HG03565 (cell line): Measurements from ENCODE around the gene POLR2J.
"Not testable (repeated sequence)": the region's sequence is repeated elsewhere in the genome, so short reads cannot be mapped to it uniquely, and the experiment has no call there.

ENCODE experiments used
- ATAC-seq: cut with Tn5 transposase; IDR thresholded peaks from one replicate; pipeline ENCODE4 v1.9.1; 2021; ENCODE audit warnings: mild to moderate bottlenecking, moderate library complexity; ENCODE audit not compliant: unreplicated experiment

Gene POLR2J

DNA sequence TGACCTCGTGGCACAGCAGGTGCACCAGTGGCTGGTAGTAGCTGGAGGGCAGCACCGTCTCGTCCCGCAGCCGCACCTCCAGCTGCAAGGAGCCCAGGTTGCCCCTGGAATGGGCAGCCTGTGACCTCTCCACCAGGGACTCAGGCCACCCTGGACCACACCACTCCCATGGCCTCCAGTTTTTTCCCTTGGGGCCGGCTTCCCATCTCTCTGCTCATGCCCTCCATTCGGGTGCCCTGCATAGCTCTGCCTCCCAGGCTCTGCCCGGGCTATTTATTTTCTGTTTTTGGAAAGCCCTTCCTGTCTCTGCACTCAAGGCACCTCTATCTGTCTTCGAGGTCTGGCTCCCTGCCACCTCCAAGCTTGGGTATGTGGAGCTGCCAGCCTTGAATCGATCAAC is 18.1 kb upstream of the POLR2J start:
- ATAC-seq: not testable (repeated sequence)

DNA sequence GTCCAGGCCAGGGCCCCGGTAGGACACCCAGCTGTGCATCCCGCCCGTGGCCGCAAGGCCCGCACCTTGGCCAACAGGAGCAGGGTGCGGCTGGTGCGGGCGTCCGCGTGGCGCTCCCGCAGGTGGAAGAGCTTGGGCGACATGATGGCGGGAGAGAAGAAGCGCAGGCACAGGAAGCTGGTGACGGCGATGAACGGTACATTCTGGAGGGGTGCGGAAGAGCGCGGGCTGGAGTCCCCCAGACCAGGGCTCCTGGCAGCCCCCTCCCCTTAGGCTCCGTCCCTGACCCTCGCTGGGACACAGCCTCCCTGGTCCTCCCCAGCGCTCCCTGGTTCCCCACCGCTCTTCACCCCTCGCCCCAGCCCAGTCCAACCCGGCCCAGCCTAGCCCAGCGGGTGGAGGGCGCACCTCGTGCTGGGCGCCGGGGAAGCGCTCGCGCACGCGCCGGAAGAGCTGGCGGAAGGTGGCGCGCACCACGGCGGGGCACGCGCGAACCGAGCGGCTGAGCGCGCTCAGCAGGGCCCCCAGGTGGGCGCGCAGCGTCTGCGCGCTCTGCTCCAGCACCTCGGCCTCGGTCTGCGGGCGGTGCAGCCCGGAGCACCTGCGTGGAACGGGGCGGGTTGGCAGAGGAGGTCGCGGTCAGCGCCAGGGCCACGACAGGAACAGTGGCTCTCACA is 15.9 kb upstream of the POLR2J start:
- peak; percentile 55 for ATAC-seq

DNA sequence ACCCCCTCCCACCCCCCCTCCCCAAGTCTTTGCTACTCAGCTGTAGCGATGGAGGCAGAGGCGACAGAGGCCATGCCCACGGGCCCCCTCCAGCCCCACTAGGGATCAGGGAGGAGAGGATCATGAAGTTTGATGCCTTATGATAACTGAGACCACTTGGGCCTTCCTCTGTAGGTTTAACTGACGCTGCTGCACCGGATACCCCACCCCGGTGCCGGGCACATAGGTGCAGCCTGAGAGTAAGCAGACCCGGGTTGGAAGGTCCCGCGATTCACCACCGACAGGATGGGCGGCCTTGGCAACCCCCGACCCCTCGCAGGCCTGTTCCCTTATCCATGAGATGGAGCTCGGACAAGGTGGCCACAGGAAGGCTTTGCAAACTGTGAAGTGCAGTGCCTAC is 15.3 kb upstream of the POLR2J start:
- not testable (repeated sequence) for ATAC-seq

DNA sequence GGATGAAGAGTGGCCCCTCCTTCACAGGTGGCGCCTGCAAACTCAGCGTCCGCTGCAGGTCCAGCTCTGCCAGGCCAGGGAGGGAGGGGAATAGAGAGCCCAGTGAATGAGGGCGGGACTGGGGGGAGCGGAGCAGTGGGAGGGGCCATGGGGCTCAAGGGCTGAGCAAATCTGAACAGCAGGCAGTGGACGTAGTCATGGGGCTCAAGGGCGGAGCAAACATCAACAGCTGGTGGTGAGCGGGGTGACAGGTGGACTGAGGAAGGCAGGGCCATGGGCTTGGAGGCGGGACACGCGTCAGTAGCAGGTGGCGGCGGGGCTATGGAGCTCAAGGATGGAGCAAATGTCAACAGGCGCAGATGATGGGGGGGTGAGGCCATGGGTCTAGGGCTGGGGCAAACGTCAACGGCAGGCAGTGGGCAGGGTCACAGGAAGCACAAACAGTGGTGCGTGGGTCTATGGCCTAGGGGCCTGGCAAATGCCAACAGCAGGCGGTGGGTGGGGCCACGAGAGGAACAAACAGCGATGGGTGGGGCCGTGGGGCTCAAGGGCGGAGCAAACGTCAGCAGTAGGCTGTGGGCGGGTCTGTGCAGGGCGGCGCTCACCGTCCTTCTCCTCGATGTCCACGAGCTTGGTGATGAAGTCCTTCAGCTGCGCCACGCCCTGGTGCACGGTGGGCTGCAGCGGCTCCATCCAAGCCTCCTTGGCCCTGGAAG is 14.7 kb upstream of the POLR2J start:
- not testable (repeated sequence) for ATAC-seq

DNA sequence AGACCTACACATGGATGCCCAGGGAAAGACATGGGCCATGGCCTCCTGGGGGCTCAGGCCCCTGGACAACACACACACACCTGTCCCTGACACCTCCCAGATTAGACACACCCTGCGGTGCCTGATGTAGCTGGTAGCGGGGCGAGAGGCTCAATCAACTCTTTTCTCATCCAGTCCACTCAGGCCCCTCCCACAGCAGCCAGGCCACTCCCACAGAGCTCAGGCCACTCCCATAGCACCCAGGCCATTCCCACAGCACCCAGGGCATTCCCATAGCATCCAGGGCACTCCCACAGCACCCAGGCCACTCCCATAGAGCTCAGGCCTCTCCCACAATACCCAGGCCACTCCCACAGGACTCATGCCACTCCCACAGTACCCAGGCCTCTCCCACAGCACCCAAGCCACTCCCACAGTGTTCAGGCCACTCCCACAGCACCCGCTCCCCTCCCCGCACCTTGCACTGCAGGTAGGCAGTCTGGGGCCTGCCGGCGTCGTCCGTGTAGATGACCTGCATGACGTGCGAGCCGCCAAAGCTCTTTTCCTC is 11.9 kb upstream of the POLR2J start:
- ATAC-seq: peak; percentile 38

DNA sequence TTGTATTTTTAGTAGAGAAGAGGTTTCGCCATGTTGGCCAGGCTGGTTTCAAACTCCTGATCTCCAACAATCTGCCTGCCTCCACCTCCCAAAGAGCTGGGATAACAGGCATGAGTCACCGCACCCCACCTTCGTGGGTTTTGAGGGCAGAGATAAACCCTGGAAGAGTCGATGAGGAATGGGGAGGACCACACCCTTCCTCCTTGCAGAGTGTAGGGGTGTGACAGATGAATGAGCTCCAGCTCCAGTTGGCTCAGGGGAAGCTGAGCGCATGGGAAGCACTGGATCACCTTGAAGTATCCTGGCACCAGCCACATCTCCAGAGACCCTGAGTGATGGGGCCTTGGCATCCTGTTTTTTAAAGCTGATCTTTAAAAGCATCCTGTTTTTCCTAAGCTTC is 5.6 kb upstream of the POLR2J start:
- not testable (repeated sequence) for ATAC-seq

DNA sequence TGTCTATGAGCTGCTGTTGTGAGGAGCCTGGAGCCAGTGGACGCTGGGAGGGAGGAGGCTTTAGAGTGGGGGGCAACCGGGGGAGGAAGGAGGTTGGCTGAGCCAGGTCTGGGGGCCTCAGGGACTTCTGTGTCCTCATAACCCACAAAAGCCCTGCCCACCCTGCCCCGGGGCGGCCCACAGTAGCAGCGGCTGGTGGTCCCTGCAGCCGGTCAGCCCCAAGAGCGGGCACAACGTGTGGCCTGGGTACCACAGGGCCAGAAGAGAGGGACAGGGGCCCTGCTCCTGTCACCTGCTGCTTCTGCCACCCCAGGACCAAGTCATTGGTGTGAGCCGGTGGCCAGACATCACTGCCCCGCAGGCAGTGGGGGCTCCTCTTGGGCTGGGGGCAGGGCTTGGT is 3.2 kb upstream of the POLR2J start:
- not testable (repeated sequence) for ATAC-seq

DNA sequence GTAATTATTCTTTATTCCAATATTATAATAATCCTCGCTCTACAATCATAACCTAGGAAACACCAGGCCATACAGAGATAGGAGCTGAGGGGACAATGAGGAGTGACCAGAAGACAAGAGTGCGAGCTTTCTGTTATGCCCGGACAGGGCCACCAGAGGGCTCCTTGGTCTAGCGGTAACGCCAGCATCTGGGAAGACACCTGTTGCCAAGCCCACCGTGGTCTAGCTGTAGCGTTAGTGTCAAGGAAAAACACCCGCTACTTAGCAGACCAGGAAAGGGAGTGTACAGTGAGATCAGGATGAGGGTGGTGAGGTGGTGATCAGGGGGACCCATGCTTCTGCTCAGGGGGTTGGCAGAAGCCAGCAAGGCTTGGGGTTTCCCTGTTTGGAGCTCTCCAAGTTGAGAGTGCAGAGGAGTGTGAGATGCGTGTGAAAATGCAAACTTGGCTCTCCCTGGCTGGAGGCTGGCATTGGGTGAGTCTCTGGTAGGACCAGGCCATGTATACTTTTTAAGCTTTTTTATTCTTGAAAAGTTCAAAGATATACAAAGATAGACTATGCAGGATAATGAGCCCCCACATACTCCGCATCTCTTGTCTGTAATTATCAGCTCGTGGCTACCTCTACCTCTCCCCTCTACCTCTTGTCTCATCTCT is 1.4 kb upstream of the POLR2J start:
- ATAC-seq: not testable (repeated sequence)

DNA sequence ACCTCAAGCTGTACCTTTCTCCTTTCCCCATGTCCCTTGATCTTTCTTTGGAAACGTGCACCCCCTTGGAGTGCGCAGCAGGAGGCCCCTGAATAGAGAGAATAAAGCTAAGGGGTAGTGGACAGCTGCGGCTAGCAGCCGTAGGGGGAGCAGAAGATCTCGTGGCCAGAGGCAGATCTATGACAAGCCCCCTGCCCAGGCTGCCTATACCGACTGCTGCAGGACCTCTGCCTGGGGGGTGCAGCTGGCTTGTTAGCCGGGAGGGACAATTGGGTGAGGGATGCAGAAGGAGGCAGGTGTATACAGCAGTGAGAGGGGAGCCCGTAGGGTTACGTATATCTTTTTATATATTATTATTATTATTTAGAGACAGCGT is 475 bp upstream of the POLR2J start:
- peak; percentile 18 for ATAC-seq

DNA sequence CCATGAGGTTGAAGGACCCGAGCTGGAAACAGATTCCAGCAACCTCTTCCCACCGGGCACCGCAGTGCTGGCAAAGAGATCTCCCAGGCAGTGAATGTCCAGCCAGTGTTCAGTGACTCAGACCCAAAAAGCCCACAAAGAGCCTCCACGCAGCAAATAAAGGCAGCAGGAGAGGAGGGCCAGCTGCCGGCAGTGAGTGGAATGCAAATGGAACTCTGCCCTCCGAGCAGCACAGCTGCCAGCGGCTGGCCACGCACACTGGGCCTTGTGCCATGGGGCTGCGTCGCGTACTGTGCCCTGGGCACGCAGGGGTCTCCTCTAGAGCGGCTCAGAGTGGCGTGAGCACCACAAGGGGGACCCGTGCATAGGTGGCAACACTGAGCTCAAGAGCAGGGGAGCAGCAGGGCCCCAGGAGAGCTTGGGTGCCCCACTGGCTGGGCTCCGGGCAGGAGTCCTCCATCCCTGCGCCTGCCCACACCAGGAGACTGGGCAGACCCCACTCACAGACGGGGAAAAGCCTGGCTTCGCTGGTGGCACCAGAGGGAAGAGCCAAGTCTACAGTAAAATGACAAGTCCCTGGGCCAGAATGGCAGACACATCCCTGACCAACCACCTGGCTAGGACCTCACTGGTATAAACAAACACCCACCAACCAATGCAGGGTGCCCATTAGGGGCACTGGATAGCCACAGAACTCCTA is 3.8 kb downstream of the POLR2J start:
- ATAC-seq: not testable (repeated sequence)

DNA sequence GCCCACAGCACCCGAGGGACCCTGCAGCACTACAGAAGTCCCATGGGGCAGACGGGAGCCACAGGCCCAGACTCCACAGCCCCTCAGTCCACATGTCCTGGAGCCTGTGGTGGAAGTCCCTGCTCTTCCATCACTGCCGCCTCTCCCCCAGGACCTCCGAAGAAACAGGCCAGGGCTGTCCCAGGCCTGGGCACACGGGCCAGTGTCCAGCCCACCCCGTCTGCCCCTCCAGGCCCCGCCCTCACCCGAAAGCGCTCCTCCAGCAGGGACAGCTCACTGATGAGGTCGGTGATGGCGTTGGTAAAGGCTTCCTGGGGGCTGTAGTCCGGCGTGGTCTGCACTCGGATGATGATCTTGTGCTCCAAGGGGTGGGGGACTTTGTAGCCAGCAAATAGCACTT is 4.6 kb downstream of the POLR2J start:
- ATAC-seq: not testable (repeated sequence)

DNA sequence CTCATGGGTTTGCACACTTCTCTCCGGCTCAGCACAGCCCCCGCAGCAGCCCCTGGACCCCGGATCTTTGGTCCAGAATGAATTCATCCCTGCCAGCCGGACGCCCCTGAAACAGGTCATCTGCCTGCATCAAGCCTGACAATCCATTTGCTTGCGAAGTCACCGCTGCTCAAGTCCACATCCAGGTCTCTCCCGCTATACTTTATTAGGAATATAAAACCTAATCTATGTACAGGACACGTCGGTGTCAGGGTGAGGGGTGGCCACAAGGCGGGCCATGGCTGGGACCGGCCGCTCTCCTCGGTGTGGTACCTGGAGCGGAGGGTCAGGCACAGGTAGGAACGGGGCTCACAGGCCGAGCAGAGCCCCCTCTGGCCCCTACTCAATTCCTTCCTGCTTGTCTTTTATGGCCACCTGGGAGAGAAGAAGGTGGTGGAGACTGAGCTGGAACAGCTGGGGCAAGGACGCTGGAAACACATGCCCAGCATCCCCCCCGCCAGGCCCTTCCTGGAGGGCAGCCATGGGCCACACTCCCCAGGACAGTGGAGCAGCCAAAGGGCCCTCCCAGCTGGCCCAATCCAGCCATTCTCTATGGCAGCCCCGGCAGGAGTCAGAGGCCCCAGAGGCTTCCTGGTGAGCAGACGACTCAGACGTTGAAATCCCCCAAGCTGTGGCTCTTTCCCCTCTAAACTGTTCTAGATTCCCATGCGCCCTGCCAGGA is 5.3 kb downstream of the POLR2J start:
- no peak for ATAC-seq

DNA sequence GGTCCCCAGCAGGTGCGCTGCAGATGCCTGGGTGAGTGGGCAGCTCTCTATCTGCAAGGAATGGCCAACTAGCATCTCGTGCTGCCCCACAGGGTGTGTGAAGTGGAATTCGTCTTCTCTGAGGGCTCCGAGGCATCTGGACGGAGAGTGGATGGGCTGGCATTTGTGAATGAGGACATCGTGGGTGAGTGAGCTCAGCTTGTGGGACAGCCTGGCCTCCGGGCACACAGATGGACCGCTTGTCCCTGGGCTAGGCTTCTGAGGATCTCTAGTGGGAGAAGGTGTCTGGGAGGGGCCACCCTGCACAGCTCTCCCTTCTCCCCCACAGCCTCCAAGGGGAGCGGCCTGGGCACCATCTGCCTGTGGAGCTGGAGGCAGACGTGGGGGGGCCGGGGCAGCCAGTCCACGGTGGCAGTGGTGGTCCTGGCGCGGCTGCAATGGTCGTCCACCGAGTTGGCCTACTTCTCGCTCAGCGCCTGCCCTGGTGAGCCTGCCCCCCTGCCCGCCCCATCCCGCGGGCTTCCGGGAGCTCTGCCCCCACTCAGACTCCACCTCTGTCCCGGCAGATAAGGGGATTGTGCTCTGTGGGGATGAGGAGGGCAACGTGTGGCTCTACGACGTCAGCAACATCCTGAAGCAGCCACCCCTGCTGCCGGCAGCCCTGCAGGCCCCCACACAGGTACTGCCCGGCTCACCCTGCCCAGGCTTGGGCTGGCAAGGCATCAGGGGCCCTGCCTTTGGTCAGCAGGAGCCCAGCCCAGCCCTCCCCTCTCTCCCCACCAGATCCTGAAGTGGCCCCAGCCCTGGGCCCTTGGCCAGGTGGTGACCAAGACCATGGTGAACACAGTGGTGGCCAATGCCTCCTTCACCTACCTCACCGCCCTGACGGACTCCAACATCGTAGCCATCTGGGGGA is 6.3 kb downstream of the POLR2J start:
- ATAC-seq: no peak

DNA sequence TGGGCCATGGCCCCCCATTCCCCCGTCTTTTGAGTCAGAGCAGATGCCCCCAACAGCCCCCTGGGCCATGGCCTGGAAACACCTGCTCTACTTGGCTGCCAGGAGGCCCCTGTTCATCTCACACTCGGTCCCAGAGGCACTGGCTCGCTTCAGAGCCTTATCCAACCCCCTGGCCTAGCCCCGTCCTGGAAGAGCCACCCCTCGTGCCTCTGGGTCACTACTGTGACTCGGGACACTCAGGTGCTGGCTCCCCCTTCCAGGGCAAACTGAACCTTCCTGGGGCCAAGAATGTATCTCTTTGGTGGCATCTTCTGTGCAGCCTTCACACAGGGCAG is 7.0 kb downstream of the POLR2J start:
- no peak for ATAC-seq

DNA sequence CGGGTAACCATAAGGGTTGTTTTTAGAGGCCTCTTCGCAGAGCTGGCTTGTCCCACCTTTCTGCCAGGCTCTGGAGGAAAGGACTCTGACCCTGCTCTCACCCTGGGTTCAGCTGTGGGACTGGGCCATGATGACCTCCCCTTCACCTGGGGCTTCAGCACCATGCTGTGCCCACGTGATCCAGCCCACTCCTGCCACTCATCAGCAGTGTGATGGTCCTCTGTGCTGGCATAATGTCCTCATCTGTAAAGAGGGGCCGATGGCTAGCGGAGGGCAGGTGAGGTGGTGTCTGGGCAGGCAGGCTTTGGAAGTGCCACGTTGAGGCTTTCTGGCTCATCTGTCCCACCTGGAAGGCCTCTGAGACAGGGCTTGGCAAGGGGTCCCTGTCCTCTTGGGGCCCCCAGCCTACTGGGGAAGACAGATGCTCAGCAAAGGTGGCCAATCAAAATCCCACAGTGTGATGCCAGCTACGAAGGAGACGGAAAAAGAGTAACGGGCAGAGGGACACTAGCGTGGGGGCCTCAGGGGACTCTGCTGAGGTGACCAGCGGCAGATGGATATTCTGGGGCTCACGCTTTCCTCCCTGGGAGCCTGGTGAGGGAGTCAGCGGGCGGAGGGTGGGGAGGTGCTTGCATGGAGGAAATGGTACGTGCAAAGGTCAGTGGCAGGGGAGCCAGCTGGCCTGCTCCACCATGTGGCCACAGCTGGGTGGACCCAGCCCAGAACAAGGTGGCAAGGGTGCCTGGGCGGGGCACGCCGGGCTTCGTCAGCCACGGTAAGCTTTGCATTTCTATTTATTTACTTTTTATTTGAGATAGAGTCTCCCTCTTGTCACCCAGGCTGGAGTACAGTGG is 8.5 kb downstream of the POLR2J start:
- ATAC-seq: no peak

DNA sequence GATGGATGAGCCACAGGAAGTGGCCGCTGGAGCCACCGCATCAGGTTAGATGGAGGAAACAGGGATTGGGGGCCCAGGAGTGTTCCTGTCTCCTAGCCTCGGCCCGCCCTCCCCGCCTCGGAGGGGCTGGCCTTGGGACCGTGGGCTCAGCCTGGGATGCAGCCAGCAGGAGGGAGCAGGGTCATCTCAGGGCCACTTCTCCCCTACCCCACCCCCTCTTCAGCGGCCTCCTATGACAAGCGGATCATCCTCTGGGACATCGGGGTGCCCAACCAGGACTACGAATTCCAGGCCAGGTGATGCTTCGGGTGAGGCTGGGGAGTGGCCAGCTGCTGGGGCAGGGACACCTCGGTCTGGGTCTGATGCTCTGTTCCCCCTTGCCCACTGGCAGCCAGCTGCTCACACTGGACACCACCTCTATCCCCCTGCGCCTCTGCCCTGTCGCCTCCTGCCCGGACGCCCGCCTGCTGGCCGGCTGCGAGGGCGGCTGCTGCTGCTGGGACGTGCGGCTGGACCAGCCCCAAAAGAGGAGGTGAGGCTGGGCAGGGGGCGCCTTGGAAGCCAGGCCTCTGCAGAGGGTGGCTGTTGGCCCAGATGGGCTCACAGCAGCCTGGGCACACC is 9.3 kb downstream of the POLR2J start:
- no peak for ATAC-seq

DNA sequence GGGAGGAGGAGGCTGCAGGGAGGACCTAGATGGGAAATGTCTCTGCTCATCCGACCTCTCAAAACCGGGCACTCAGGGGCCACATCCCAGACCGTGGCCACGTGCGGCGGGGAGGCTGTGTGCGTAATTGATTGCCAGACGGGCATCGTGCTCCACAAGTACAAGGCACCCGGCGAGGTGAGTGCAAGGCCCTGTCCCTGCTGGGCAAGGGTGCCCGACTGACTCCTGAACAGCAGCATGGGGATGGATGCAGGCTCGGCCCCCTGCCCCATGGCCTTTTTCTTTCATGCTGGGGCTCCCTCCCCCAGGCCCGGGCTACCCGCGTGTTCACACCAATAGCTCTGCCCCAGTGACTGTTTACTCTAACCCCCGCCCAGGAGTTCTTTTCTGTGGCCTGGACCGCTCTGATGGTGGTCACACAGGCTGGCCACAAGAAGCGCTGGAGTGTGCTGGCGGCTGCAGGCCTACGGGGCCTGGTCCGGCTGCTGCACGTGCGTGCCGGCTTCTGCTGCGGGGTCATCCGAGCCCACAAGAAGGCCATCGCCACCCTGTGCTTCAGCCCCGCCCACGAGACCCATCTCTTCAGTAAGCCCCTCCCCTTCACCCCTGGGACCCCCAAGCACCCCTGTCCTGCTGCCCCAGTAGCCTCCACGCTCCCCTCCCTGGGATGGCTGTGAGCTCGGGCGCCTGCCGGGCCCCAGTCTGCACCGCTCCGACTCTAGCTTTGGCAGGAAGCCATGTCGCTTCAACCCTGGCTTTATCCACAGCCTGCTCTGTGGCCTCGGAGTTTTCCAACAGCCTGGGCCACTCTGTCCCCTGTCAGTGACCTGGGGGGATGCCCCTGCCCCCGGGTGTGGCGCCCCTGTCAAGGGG is 10.0 kb downstream of the POLR2J start:
- ATAC-seq: no peak
